Stimulated activated CD4-positive, alpha-beta T cell treated with anti-CD3 and anti-CD28 coated beads, Interleukin-2, amount 100 ng/mL, for 24 hours (primary cell): ENCODE results near the gene NAT8L.

Experiments used
- DNase-seq, 2 donors: peaks; one replicate each; pipeline ENCODE4 v3.0.0-alpha.2; 2020

NAT8L gene

GRCh38 chr4:2076908-2077536 lies 17.9 kb downstream of the NAT8L start:
- no peak for DNase-seq

GRCh38 chr4:2077537-2078460 lies 18.7 kb downstream of the NAT8L start:
- no peak for DNase-seq

GRCh38 chr4:2078584-2078983 lies 19.5 kb downstream of the NAT8L start:
- DNase-seq = no peak

- no peak for DNase-seq
These were observed 19.9 kb downstream of the NAT8L start for GRCh38 chr4:2079006-2079405.

GRCh38 chr4:2079926-2080325 lies 20.8 kb downstream of the NAT8L start:
- no peak for DNase-seq

- peak in 1 of 2 donors; percentile 13 for DNase-seq
These were observed 21.5 kb downstream of the NAT8L start for GRCh38 chr4:2080429-2081300.

- DNase-seq = no peak
These were observed 22.4 kb downstream of the NAT8L start for GRCh38 chr4:2081540-2081939.

GRCh38 chr4:2082118-2082517 lies 23.0 kb downstream of the NAT8L start:
- no peak for DNase-seq

- no peak for DNase-seq
These were observed 23.5 kb downstream of the NAT8L start for GRCh38 chr4:2082627-2083026.

GRCh38 chr4:2083116-2083825 lies 24.1 kb downstream of the NAT8L start:
- no peak for DNase-seq

GRCh38 chr4:2083826-2084160 lies 24.7 kb downstream of the NAT8L start:
- no peak for DNase-seq

GRCh38 chr4:2084316-2084715 lies 25.2 kb downstream of the NAT8L start:
- no peak for DNase-seq

- DNase-seq = no peak
These were observed 26.4 kb downstream of the NAT8L start for GRCh38 chr4:2085496-2085901.

GRCh38 chr4:2087170-2087569 lies 28.0 kb downstream of the NAT8L start:
- DNase-seq = no peak

GRCh38 chr4:2089222-2089621 lies 30.1 kb downstream of the NAT8L start:
- no peak for DNase-seq

- no peak for DNase-seq
These were observed 31.5 kb downstream of the NAT8L start for GRCh38 chr4:2090642-2091041.

GRCh38 chr4:2091990-2092668 lies 33.0 kb downstream of the NAT8L start:
- DNase-seq = no peak

GRCh38 chr4:2092669-2093053 lies 33.5 kb downstream of the NAT8L start:
- no peak for DNase-seq

GRCh38 chr4:2093265-2093664 lies 34.1 kb downstream of the NAT8L start:
- DNase-seq = no peak

GRCh38 chr4:2094545-2094944 lies 35.4 kb downstream of the NAT8L start:
- no peak for DNase-seq

GRCh38 chr4:2095236-2096072 lies 36.3 kb downstream of the NAT8L start:
- no peak for DNase-seq
